GM20000 (cell line): Measurements from ENCODE around the gene MIER3.

ENCODE experiments used
- DNase-seq: peaks from one replicate; pipeline ENCODE4 v3.0.0; 2012; ENCODE audit warnings: low spot score
- TF ChIP-seq, protein P1 (sequence below): IDR thresholded peaks from 2 replicates; pipeline ENCODE4 v1.5.1; 2012; ENCODE audit warnings: mild to moderate bottlenecking, control low read depth; ENCODE audit errors: extremely low read depth, missing control alignments

Gene MIER3

GRCh38 chr5:56977021-56977420 lies 25.1 kb upstream of the MIER3 start:
- no peak for DNase-seq
- TF ChIP-seq, protein P1, sequence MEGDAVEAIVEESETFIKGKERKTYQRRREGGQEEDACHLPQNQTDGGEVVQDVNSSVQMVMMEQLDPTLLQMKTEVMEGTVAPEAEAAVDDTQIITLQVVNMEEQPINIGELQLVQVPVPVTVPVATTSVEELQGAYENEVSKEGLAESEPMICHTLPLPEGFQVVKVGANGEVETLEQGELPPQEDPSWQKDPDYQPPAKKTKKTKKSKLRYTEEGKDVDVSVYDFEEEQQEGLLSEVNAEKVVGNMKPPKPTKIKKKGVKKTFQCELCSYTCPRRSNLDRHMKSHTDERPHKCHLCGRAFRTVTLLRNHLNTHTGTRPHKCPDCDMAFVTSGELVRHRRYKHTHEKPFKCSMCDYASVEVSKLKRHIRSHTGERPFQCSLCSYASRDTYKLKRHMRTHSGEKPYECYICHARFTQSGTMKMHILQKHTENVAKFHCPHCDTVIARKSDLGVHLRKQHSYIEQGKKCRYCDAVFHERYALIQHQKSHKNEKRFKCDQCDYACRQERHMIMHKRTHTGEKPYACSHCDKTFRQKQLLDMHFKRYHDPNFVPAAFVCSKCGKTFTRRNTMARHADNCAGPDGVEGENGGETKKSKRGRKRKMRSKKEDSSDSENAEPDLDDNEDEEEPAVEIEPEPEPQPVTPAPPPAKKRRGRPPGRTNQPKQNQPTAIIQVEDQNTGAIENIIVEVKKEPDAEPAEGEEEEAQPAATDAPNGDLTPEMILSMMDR, result no peak

GRCh38 chr5:56974241-56974640 lies 22.3 kb upstream of the MIER3 start:
- no peak for DNase-seq
- TF ChIP-seq, protein P1, result no peak

GRCh38 chr5:56973473-56973872 lies 21.6 kb upstream of the MIER3 start:
- DNase-seq, result no peak
- TF ChIP-seq, protein P1, result no peak

DNA sequence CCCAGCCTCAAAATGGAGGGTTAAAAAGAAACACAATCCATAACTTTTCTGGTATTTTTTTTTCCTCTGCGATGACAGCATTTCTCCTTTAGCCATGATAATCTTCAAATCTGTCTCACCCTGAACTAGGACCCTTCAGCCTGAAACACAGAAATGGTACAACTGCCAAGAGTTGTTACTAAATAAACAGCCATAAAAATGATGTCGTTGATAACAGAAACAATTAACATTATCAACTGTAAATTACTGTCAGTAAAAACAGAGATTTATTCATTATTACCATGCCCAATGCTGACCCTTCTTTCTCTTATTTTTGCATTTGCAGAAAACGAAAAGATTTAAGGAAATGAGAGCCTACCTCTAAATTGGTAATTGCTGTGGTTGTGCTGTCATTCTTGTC lies 19.4 kb upstream of the MIER3 start:
- TF ChIP-seq, protein P1, result no peak
- DNase-seq, result no peak

DNA sequence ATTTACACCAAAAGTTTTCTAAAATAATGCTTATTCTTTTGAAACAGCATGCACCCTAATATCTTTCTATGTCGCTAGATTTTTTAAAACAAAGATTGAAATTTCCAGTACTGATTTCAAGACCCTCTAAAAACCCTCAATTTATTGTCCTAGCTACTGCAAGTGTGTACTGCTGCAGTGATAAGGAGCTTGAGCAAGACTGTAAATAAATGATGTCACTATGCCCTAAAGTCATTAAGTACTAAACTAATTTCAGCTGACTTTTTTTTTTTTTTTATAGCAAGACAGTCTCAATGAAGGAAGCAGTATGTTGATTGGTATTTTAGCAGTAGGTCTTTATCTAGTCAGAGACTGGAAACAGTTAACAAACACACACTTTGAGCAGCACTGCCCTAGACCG lies 12.2 kb upstream of the MIER3 start:
- TF ChIP-seq, protein P1, result no peak
- no peak for DNase-seq

- no peak for DNase-seq
- TF ChIP-seq, protein P1, result no peak
These were observed 11.3 kb upstream of the MIER3 start for GRCh38 chr5:56963246-56963645.

DNA sequence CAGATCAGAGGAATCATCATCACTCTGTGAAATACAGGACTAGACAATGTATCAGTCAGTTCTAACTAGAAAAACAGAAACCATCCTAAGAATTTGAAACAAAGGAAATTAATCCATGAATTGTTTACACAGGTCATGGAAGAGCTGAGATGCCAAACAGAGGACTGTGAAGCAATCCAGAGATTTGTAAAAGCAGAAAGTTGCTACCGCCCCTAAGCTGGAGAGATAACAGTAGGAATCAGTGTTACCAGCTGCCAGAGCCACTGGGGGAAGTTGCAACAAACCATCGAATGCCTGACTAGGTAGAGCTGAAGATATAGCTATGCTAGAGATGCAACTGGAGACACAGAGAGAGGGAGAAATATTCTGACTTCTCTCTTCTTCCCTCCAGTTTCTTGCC lies 10.4 kb upstream of the MIER3 start:
- TF ChIP-seq, protein P1, result no peak

More for the DNA sequence above, 10.4 kb upstream of the MIER3 start:
- DNase-seq, result no peak
